PFSK-1 (cell line): Measurements from ENCODE around the gene CFAP57.

ENCODE experiments used
- REST ChIP-seq, 2 experiments: IDR thresholded peaks; 2 replicates each; pipeline versions ENCODE4 v1.6.1 to v1.8.0; 2011 to 2012; ENCODE audit warnings: low read depth in 2 of 2, low read length in 2 of 2, control low read depth in 1 of 2, inconsistent platforms in 1 of 2, mild to moderate bottlenecking in 1 of 2, moderate library complexity in 1 of 2; ENCODE audit not compliant: insufficient read depth in 1 of 2
- TAF1 ChIP-seq: IDR thresholded peaks from 2 replicates; pipeline ENCODE4 v1.6.1; 2012; ENCODE audit warnings: low read length, control low read depth, borderline replicate concordance; ENCODE audit not compliant: insufficient read depth

GRCh38 chr1:43302201-43302600 lies 130.1 kb downstream of the CFAP57 start:
- TF ChIP-seq TAF1 = no peak
- TF ChIP-seq REST (IDR thresholded peaks at IDR 0.05; ENCODE audit: insufficient read depth in 1 of 2, low read depth in 2 of 2, low read length in 2 of 2) = no peak
